Body of pancreas (tissue), 4 donors: ENCODE results near the gene HDGFL3.

Experiments
- CTCF ChIP-seq, 7 experiments: fragments of 450-650 bp in 4 of 7; fragments of 200-600 bp in 3 of 7; sonication (generic) in 3 of 7; IDR thresholded peaks; one replicate each; pipeline ENCODE4 v1.5.1; 2016 to 2019; ENCODE audit warnings: antibody characterized with exemption in 7 of 7
- POLR2A ChIP-seq, 3 donors: fragments of 450-650 bp; IDR thresholded peaks; one replicate each; pipeline ENCODE4 v1.6.1; 2016; ENCODE audit warnings: antibody characterized with exemption in 3 of 3, mild to moderate bottlenecking in 2 of 3

- TF ChIP-seq POLR2A (IDR thresholded peaks at IDR 0.05): no peak
- no peak for TF ChIP-seq CTCF (IDR thresholded peaks at IDR 0.05)
Observed at GRCh38 chr15:83190450-83190849, 17.2 kb downstream of the HDGFL3 start.
